B cell (primary cell): ENCODE results near the gene C2CD4A. TPM values are rescaled to one million over a fixed set of nuclear protein-coding genes. Genes with fewer than 3 reads are reported as not detected.

Experiments used
- ATAC-seq: fragments of 200-7000 bp; cut with Tn5 transposase; one replicate; pipeline ENCODE4 v1.10.0; 2021; ENCODE audit warnings: low read depth, mild to moderate bottlenecking, moderate number of reproducible peaks, moderate library complexity
- CTCF ChIA-PET: fragments of 350-600 bp; sonication (Branson Sonifier 250); formaldehyde crosslinking; loops from one replicate; lab custom pipeline; 2021; ENCODE audit warnings: antibody characterized with exemption, inconsistent platforms; lab: Charles Lee
- POLR2A ChIA-PET: fragments of 350-600 bp; sonication (Branson Sonifier 250); formaldehyde crosslinking; loops from one replicate; lab custom pipeline; 2021; ENCODE audit warnings: antibody characterized with exemption; lab: Charles Lee
- DNase-seq: peaks from one replicate; pipeline ENCODE4 v3.0.0; 2013
- H2AFZ ChIP-seq: 2 replicates; pipeline ENCODE4 v1.6.1; 2012; ENCODE audit warnings: mild to moderate bottlenecking, low read depth, low read length; ENCODE audit not compliant: insufficient read depth, poor library complexity, severe bottlenecking
- H3K27ac ChIP-seq, 2 donors: 1 replicate in 1 of 2; 2 replicates in 1 of 2; pipeline ENCODE4 v1.5.1; 2012 to 2013; ENCODE audit warnings: low read length in 2 of 2, mild to moderate bottlenecking in 2 of 2, moderate library complexity in 1 of 2
- H3K27me3 ChIP-seq, 4 experiments: fragments of 200-600 bp in 1 of 4; sonication (generic) in 1 of 4; replicated peaks in 1 of 4; 1 replicate in 2 of 4; 2 replicates in 2 of 4; pipeline versions ENCODE4 v1.6.1 to v1.7.0; 2013 to 2016; ENCODE audit warnings: low read length in 3 of 4, mild to moderate bottlenecking in 2 of 4, mixed read lengths in 1 of 4, moderate library complexity in 1 of 4; ENCODE audit not compliant: insufficient read depth in 4 of 4, control insufficient read depth in 3 of 4; ENCODE audit errors: control extremely low read depth in 1 of 4
- H3K36me3 ChIP-seq, 2 experiments: replicated peaks in 1 of 2; 1 replicate in 1 of 2; 2 replicates in 1 of 2; pipeline versions ENCODE4 v1.6.1 to v1.7.1; 2013; ENCODE audit warnings: low read length in 1 of 2; ENCODE audit not compliant: insufficient read depth in 2 of 2, control insufficient read depth in 1 of 2; ENCODE audit errors: control extremely low read depth in 1 of 2, extremely low read depth in 1 of 2
- H3K4me1 ChIP-seq, 2 donors: fragments of 200-600 bp in 1 of 2; sonication (generic) in 1 of 2; 1 replicate in 1 of 2; 2 replicates in 1 of 2; pipeline versions ENCODE4 v1.5.1 to v1.6.1; 2013 to 2017; ENCODE audit warnings: low read length in 2 of 2; ENCODE audit not compliant: control insufficient read depth in 2 of 2, insufficient read depth in 2 of 2
- H3K4me2 ChIP-seq: replicated peaks from 2 replicates; pipeline ENCODE3; 2012; ENCODE audit warnings: mild to moderate bottlenecking, low read depth, low read length; ENCODE audit not compliant: poor library complexity, severe bottlenecking
- H3K4me3 ChIP-seq, 5 experiments: fragments of 200-600 bp in 1 of 5; sonication (generic) in 1 of 5; 1 replicate in 3 of 5; 2 replicates in 2 of 5; pipeline versions ENCODE4 v1.5.1 to v1.7.0; 2011 to 2016; ENCODE audit warnings: low read length in 4 of 5, mild to moderate bottlenecking in 4 of 5, low read depth in 2 of 5, control low read depth in 1 of 5, moderate library complexity in 1 of 5; ENCODE audit not compliant: insufficient read depth in 1 of 5; ENCODE audit errors: control extremely low read depth in 1 of 5, extremely low read depth in 1 of 5
- H3K79me2 ChIP-seq: fragments of 200-600 bp; sonication (generic); one replicate; pipeline ENCODE4 v1.6.0; 2016; ENCODE audit warnings: low read length; ENCODE audit not compliant: control insufficient read depth, insufficient read depth
- H3K9ac ChIP-seq: fragments of 200-600 bp; sonication (generic); 2 replicates; pipeline ENCODE4 v1.6.1; 2017; ENCODE audit warnings: mild to moderate bottlenecking, low read length, moderate library complexity
- H3K9me3 ChIP-seq, 3 donors: one replicate each; pipeline versions ENCODE4 v1.6.1 to v1.7.1; 2013; ENCODE audit warnings: low read length in 2 of 3; ENCODE audit not compliant: control insufficient read depth in 2 of 3, insufficient read depth in 1 of 3; ENCODE audit errors: control extremely low read depth in 1 of 3
- H4K20me1 ChIP-seq: 2 replicates; pipeline ENCODE4 v1.6.0; 2012; ENCODE audit warnings: mild to moderate bottlenecking, low read length; ENCODE audit not compliant: insufficient read depth, control insufficient read depth, poor library complexity, severe bottlenecking
- H3K27ac Mint-ChIP-seq: one replicate; pipeline ENCODE4 v1.8.0; 2021; ENCODE audit warnings: mixed read lengths
- H3K27me3 Mint-ChIP-seq: one replicate; pipeline ENCODE4 v1.8.0; 2021; ENCODE audit warnings: mixed read lengths
- H3K4me1 Mint-ChIP-seq: one replicate; pipeline ENCODE4 v1.8.0; 2021; ENCODE audit warnings: mixed read lengths
- H3K4me3 Mint-ChIP-seq: one replicate; pipeline ENCODE4 v1.8.0; 2021; ENCODE audit warnings: mixed read lengths
- H3K9me3 Mint-ChIP-seq: one replicate; pipeline ENCODE4 v1.8.0; 2022; ENCODE audit warnings: mixed read lengths; ENCODE audit not compliant: insufficient read depth
- EZH2 ChIP-seq: IDR thresholded peaks from 2 replicates; pipeline ENCODE4 v1.6.1; 2012; ENCODE audit warnings: borderline replicate concordance, low read depth, mild to moderate bottlenecking, moderate library complexity, low read length; ENCODE audit not compliant: insufficient read depth, poor library complexity, severe bottlenecking
- WGBS: methylation state at CpG from one replicate; pipeline ENCODE4 v1.1.5; 2013; ENCODE audit warnings: missing lambda C conversion rate; ENCODE audit not compliant: insufficient coverage; 5-methylcytosine and 5-hydroxymethylcytosine counted together
- intact Hi-C: fragments of 100-400 bp; cut with micrococcal nuclease; formaldehyde crosslinking; loops from one replicate; pipeline ENCODE4 v1.10.0; 2022
- polyA plus RNA-seq: library from polyadenylated mRNA; depleted of rRNA; stranded (reverse); fragments of >200 nt; gene quantifications from 2 replicates; pipeline ENCODE4 v1.2.3, GENCODE V29; 2012
- total RNA-seq, 2 donors: library from RNA; stranded (reverse); fragments of 120-200 nt in 1 of 2; gene quantifications; 1 replicate in 1 of 2; 2 replicates in 1 of 2; pipeline versions ENCODE4 v1.2.3 to v1.2.4, GENCODE V29; 2013 to 2022
- TF ChIP-seq, protein P1 (sequence below): fragments of 200-600 bp; IDR thresholded peaks from one replicate; pipeline ENCODE4 v1.8.0; 2022; ENCODE audit warnings: antibody characterized with exemption, mild to moderate bottlenecking

Gene C2CD4A
- total and polyA plus RNA-seq, 2 donors (not counting 1 experiment from before 2014, with no cell fraction given), result not detected

DNA sequence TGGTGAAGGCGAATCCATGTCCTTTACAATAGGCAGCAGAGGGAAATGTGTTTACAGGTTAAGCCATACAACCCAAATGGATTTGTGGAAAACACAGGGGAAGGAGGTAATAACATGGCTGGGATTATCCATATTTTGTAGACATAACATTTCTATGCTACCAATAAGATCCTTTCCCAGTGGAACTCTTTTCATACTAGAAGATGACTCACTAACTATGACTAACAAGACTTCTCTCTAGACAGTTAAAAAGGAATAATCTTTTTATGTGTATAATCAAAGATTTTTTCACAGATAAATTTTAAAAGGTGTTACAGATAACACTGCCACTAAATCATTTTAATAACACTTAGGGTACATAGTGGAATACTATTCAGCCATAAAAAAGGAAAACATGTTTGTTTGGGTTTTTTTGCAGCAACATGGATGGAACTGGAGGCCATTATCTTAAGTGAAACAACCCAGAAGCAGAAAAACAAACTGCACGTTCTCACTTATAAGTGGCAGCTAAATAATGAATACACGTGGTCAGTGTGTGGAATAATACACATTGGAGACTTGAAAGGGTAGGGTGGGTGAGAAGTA, 46.1 kb upstream of the C2CD4A start:
- POLR2A ChIA-PET, result no interaction called here
- no peaks in the 10 kb centered on the region for H3K4me1 Mint-ChIP-seq
- WGBS, result 100% methylated on average over 1 of the region's 3 CpGs
- Histone ChIP-seq H3K27ac (no peak overlapping the region), H3K4me1 (no peaks in the 10 kb centered on the region), H3K4me3 (no peak overlapping the region), H3K36me3 (peaks cover 3 to 38% of the 10 kb centered on the region in 2 experiments), H3K79me2 (no peaks in the 10 kb centered on the region), H3K9me3 (peaks cover 0 to 2% (median 0%) of the 10 kb centered on the region in 3 donors), H2AFZ (no peak overlapping the region), H4K20me1 (no peaks in the 10 kb centered on the region), H3K9ac (no peak overlapping the region), H3K27me3 (no peaks in the 10 kb centered on the region), H3K4me2 (no peak overlapping the region)
- no peaks in the 10 kb centered on the region for H3K9me3 Mint-ChIP-seq
- no peaks in the 10 kb centered on the region for H3K27me3 Mint-ChIP-seq
- TF ChIP-seq, protein P1, sequence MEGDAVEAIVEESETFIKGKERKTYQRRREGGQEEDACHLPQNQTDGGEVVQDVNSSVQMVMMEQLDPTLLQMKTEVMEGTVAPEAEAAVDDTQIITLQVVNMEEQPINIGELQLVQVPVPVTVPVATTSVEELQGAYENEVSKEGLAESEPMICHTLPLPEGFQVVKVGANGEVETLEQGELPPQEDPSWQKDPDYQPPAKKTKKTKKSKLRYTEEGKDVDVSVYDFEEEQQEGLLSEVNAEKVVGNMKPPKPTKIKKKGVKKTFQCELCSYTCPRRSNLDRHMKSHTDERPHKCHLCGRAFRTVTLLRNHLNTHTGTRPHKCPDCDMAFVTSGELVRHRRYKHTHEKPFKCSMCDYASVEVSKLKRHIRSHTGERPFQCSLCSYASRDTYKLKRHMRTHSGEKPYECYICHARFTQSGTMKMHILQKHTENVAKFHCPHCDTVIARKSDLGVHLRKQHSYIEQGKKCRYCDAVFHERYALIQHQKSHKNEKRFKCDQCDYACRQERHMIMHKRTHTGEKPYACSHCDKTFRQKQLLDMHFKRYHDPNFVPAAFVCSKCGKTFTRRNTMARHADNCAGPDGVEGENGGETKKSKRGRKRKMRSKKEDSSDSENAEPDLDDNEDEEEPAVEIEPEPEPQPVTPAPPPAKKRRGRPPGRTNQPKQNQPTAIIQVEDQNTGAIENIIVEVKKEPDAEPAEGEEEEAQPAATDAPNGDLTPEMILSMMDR, result no peak
- intact Hi-C loops, result no loop called here
- no peak overlapping the region for H3K4me3 Mint-ChIP-seq
- no peak for ATAC-seq
- DNase-seq, result no peak
- CTCF ChIA-PET, result no interaction called here
- H3K27ac Mint-ChIP-seq, result no peak overlapping the region

DNA sequence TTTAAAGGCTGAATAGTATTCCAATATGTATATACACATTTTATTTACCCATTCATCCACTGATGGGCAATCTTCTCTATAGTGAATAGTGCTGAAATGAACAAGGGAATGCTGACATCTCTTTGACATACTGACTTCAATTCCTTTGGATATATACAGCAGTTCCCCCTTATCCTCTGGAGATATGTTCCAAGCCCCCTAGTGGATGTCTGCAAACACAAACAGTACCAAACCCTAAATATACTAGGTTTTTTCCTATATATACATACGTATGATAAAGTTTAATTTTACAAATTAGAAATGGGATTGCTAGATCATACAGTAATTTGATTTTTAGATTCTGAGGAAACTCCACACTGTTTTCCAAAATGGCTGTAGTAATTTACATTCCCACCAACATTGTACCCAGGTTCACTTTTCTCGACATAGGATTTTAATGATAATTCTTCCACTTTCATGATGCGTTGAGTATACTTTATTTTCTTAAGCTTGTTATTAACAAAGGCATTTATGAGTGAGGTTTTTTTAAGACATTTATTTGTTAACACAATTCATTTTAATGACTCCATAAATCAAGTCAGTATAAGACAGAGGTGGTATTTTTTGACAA, 44.7 kb upstream of the C2CD4A start:
- TF ChIP-seq, protein P1, result peak; percentile 34
- TF ChIP-seq EZH2, result no peak
- H3K4me1 Mint-ChIP-seq, result peaks cover 12% of the 10 kb centered on the region
- no peak overlapping the region for H3K27ac Mint-ChIP-seq
- no peak overlapping the region for H3K4me3 Mint-ChIP-seq
- Histone ChIP-seq H3K9ac (no peak overlapping the region), H3K4me1 (peaks cover 0 to 7% of the 10 kb centered on the region in 2 donors), H4K20me1 (no peaks in the 10 kb centered on the region), H3K9me3 (peaks cover 0 to 2% (median 0%) of the 10 kb centered on the region in 3 donors), H3K79me2 (no peaks in the 10 kb centered on the region), H2AFZ (no peak overlapping the region), H3K27me3 (no peaks in the 10 kb centered on the region), H3K4me2 (no peak overlapping the region), H3K36me3 (peaks cover 3 to 38% of the 10 kb centered on the region in 2 experiments), H3K27ac (no peak overlapping the region), H3K4me3 (no peak overlapping the region)
- ChIA-PET POLR2A (no interaction called here), CTCF (interaction anchor here (1.3 to 1.9 kb wide), 2 partner anchors 38 to 47 kb away, joined by 3 to 10 read pairs; partner anchors contain the start of gene VPS13C)
- no peaks in the 10 kb centered on the region for H3K27me3 Mint-ChIP-seq
- no CpG with 5 or more reads among the region's 3 CpGs for WGBS
- DNase-seq, result no peak
- no peak for ATAC-seq
- intact Hi-C loops, result no loop called here
- no peaks in the 10 kb centered on the region for H3K9me3 Mint-ChIP-seq
